Central memory CD8-positive, alpha-beta T cell (primary cell): ENCODE measurements around the gene KCNIP1.

Experiments used
- ATAC-seq: fragments of 150-1000 bp; cut with Tn5 transposase; replicated peaks from 2 replicates; pipeline ENCODE4 v1.10.0; 2022; ENCODE audit warnings: mild to moderate bottlenecking, moderate FRiP score, moderate number of reproducible peaks; ENCODE audit not compliant: poor library complexity, severe bottlenecking; ENCODE audit errors: extremely low read depth
- DNase-seq, 2 donors: peaks; one replicate each; pipeline ENCODE4 v3.0.0; 2021; ENCODE audit warnings: low spot score in 2 of 2
- H3K27ac Mint-ChIP-seq: one replicate; pipeline ENCODE4 v1.8.0; 2022; ENCODE audit warnings: low read depth, mild to moderate bottlenecking, moderate library complexity, mixed read lengths
- H3K27me3 Mint-ChIP-seq: one replicate; pipeline ENCODE4 v1.8.0; 2022; ENCODE audit warnings: mixed read lengths
- H3K36me3 Mint-ChIP-seq: one replicate; pipeline ENCODE4 v1.8.0; 2022; ENCODE audit warnings: mild to moderate bottlenecking, moderate library complexity, mixed read lengths; ENCODE audit not compliant: insufficient read depth
- H3K4me1 Mint-ChIP-seq: one replicate; pipeline ENCODE4 v1.8.0; 2022; ENCODE audit warnings: mixed read lengths
- H3K4me3 Mint-ChIP-seq: one replicate; pipeline ENCODE4 v1.8.0; 2022; ENCODE audit warnings: mild to moderate bottlenecking, moderate library complexity, mixed read lengths
- H3K9me3 Mint-ChIP-seq: one replicate; pipeline ENCODE4 v1.8.0; 2022; ENCODE audit warnings: mixed read lengths

Gene KCNIP1

DNA sequence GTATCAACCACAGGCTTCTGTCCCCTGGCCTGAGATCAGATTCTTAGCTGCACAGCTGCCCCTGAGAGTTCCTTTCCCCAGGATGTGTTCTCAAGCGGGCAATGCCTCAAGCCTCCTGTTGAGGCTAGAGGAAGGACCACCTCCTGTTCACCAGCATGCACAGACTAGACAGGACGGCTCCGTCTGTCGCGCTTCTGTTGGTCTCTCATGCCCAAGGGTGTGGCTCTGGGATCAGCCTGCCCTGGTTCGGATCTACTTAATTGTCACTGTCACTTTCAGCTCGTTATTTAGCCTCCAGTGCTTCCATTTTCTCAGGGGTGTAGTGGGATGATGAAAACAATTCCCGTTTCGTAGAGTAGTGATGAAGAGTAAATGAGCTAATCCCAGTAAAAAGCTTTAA, 103.1 kb downstream of the KCNIP1 start:
- no peaks in the 10 kb centered on the region for H3K36me3 Mint-ChIP-seq
- ATAC-seq (no peak), DNase-seq (no peak)
- H3K27ac Mint-ChIP-seq, result no peak overlapping the region
- H3K27me3 Mint-ChIP-seq, result peaks cover 19% of the 10 kb centered on the region
- H3K4me1 Mint-ChIP-seq, result no peaks in the 10 kb centered on the region
- no peaks in the 10 kb centered on the region for H3K9me3 Mint-ChIP-seq
- no peak overlapping the region for H3K4me3 Mint-ChIP-seq

DNA sequence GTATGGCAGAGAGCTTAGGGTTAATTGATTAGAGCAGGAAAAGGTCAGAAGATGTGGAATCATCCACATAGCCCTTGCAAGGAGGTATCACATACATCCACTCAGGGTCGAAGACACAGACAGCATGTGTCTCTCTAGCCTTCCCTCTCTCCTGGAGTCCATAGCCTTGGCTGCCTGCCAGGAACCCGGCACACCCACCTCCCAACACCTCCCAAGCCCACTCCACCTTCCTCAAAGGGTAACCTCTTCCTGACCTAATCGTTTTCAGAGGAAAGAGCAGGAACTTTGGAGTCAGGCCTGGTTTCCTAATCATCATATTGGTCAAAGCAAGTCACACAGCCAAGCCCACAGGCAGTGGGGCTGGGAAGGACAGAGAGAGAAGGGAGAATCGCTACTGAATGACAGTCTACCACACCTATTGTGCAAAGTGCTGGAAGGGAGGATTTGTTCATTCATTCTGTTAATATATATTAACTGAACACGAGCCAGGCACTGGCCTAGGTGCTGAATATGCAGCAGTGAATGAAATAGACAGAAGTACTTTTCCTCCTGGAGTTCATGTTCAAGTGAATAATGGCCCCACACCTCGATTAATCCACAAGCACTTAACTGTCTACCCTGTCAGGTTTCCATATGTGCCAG, 107.8 kb downstream of the KCNIP1 start:
- H3K9me3 Mint-ChIP-seq, result no peaks in the 10 kb centered on the region
- no peaks in the 10 kb centered on the region for H3K36me3 Mint-ChIP-seq
- peaks cover 24% of the 10 kb centered on the region for H3K27me3 Mint-ChIP-seq
- ATAC-seq (no peak), DNase-seq (no peak)
- H3K4me1 Mint-ChIP-seq, result no peaks in the 10 kb centered on the region
- H3K27ac Mint-ChIP-seq, result no peak overlapping the region
- no peak overlapping the region for H3K4me3 Mint-ChIP-seq

DNA sequence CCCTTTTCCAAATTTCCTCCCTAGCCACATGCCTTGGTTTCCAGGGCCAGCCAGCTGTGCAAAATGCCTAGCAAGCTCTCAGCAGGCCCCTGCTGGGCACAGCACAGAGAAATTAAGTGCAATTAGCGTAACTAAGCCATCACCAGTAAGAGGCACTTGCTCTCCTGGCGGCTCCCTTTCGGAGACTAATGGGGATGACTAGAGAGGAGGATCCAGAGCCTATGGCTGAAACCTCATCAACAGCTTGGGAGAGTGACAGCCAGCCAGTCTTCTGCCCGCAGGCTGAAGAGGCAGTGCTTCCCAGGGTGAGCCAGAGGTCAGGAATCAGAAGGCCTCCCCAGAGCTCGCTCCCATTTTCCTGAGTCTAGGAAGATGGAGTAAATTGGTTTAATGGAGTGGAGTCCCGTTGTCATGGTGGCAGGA, 108.4 kb downstream of the KCNIP1 start:
- Mint-ChIP-seq H3K27me3 (peaks cover 24% of the 10 kb centered on the region), H3K9me3 (no peaks in the 10 kb centered on the region), H3K4me1 (no peaks in the 10 kb centered on the region), H3K4me3 (no peak overlapping the region), H3K36me3 (no peaks in the 10 kb centered on the region), H3K27ac (no peak overlapping the region)
- no peak for DNase-seq
- ATAC-seq, result no peak

DNA sequence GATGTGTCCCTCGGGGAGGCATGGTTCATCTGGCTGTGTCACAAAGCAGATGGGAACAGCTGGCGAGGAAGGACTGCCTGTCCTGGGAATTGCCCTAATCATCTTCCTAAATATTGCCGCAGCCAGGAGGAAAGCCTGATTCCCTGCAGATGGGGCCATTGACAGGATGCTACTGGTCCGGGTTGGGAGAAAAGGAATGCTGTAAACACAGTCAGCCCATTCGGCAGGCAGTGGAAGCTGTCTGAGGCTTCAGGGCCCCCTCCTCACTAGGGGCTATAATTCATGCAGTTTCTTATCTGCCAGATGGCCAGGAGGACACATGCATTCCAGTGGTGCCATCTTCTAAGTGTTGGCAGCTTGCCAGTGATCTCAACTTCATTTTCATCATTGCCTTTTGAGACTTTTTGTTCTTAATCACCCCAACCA, 110.3 kb downstream of the KCNIP1 start:
- H3K36me3 Mint-ChIP-seq, result no peaks in the 10 kb centered on the region
- H3K27me3 Mint-ChIP-seq, result peaks cover 29% of the 10 kb centered on the region
- no peak overlapping the region for H3K4me3 Mint-ChIP-seq

DNA sequence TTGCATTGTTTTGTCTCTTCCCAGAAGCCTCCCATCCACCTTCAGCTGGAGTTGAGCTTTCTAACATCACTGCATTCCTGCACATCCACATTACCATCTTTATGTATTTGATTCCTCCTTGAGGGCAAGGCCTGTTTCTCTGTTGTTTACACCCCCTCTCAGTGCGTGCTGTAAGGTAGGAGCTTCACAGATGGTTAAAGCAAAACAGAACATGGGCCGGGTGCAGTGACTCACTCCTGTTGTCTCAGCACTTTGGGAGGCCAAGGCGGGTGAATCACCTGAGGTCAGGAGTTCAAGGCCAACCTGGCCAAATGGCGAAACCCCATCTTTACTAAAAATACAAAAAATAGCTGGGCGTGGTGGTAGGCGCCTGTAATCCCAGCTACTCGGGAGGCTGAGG, 110.9 kb downstream of the KCNIP1 start:
- H3K27ac Mint-ChIP-seq, result no peak overlapping the region
- H3K4me1 Mint-ChIP-seq, result no peaks in the 10 kb centered on the region
- no peaks in the 10 kb centered on the region for H3K36me3 Mint-ChIP-seq
- DNase-seq (no peak), ATAC-seq (no peak)
- no peaks in the 10 kb centered on the region for H3K9me3 Mint-ChIP-seq
- no peak overlapping the region for H3K4me3 Mint-ChIP-seq
- peaks cover 29% of the 10 kb centered on the region for H3K27me3 Mint-ChIP-seq

More for the DNA sequence above, 110.3 kb downstream of the KCNIP1 start:
- H3K27ac Mint-ChIP-seq, result no peak overlapping the region
- H3K4me1 Mint-ChIP-seq, result no peaks in the 10 kb centered on the region
- DNase-seq, result no peak
- no peak for ATAC-seq
- no peaks in the 10 kb centered on the region for H3K9me3 Mint-ChIP-seq

DNA sequence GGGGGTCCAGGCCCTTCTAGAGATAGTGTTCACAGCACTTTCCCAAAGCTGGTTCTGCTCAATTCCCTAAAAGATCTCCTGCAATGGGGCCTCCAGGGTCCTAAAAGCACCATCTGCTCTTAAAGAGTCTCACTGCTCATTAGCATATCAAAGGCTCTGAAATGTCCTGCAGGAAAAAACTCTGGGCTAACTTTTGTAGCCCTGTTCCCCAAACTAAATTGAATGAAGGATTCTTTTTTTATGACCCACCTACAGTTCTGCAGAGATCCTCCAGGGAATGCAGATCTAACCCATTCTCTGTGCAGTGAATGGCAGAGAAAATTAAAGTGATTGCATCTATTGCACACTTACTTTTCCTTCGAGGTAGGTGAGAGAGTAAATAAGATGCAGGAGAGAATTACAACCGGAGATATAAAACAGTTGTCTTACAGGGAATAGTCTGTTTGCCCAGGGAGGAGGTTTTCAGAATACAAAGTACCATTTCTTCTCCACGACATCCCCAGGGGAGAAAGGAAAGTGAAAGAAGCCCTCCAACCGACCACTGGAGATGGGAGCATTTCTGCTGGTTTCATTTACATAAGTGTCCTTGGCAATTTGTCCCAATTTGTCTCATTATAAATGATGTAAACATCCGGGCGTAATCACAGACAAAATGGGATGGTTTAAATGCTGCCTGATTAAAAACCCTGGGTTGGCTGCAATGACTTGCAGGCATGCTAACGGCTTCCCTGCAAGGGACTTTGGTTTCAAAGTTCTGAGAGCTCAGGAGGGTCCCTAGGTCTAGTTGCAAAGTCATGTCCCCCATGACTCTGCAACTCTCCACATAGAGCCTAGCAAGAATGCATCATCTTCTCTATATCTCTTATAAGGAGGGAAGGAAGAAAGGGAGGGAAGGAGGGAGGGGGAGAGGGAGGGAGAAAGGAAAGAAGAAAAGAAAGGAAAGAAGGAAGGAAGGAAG, 114.0 kb downstream of the KCNIP1 start:
- H3K4me1 Mint-ChIP-seq, result no peaks in the 10 kb centered on the region
- H3K36me3 Mint-ChIP-seq, result no peaks in the 10 kb centered on the region
- no peak for DNase-seq
- no peaks in the 10 kb centered on the region for H3K9me3 Mint-ChIP-seq
- ATAC-seq, result no peak
- H3K27ac Mint-ChIP-seq, result no peak overlapping the region
- H3K27me3 Mint-ChIP-seq, result peaks cover 27% of the 10 kb centered on the region
- no peak overlapping the region for H3K4me3 Mint-ChIP-seq

DNA sequence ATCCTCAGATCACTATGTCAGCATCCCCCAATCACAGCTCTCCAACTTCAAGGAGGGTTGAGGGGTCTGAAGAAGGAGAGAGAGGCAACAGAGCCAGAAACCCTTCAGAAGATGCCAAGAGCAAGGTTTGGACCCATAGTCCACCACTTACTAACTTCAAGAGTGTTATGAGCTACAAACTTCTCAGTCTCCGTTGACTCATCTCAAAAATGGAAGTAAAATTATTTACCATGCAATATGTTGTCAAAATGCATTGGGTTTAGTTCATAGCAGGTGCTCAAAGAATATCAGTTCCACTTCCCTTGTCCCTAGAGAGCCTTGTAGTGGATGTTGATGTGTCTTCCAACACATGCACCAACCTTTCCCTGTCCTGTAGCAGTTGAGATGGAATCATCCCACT, 116.0 kb downstream of the KCNIP1 start:
- Mint-ChIP-seq H3K27ac (no peak overlapping the region), H3K9me3 (no peaks in the 10 kb centered on the region), H3K36me3 (no peaks in the 10 kb centered on the region), H3K4me1 (no peaks in the 10 kb centered on the region), H3K4me3 (no peak overlapping the region), H3K27me3 (peaks cover 35% of the 10 kb centered on the region)
- DNase-seq (no peak), ATAC-seq (no peak)

DNA sequence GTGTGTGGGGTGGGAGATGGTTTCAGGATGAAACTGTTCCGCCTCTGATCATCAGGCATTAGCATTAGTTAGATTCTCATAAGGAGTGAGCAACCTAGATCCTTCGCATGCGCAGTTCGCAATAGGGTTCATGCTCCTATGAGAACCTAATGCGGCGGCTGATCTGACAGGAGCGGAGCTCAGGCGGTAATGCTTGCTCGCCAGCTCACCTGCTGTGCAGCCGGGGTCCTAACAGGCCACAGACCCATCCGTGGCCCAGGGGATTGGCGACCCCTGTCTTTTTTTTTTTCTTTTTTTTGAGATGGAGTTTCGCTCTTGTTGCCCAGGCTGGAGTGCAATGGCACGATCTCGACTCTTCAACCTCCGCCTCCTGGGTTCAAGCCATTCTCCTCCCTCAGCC, 119.1 kb downstream of the KCNIP1 start:
- ATAC-seq (no peak), DNase-seq (no peak)
- Mint-ChIP-seq H3K27ac (no peak overlapping the region), H3K4me1 (no peaks in the 10 kb centered on the region), H3K9me3 (no peaks in the 10 kb centered on the region), H3K36me3 (no peaks in the 10 kb centered on the region), H3K27me3 (peaks cover 16% of the 10 kb centered on the region), H3K4me3 (no peak overlapping the region)

DNA sequence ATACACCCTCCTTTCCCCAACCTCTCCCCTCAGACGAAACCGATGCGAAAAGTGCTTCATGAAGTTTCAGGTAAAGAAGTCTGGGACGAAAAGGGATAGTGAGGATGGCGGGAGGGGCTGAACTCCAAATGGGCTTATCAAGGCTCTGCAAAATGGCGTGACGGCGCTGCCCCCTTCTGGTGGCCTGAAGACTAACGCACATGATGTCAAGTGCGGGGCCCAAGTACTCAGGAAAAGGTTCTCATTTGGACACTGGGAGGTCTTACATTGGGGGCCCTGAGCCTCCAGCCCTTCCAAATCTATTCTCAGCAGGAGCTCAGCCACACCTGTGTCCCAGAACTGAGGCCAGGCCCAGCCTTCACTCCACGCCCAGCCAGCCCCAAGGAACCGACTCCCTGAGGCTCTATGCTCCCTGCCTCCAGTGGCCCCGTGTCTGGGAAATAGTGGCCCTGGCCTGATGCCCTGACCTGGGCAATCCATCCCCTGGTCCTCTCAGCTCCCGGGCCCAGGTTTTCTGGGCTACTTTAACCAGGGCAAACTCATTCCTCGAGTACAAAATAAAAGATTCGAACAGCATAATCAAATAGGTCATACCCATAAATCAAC, 119.9 kb downstream of the KCNIP1 start:
- no peak overlapping the region for H3K4me3 Mint-ChIP-seq
- ATAC-seq (no peak), DNase-seq (no peak)

DNA sequence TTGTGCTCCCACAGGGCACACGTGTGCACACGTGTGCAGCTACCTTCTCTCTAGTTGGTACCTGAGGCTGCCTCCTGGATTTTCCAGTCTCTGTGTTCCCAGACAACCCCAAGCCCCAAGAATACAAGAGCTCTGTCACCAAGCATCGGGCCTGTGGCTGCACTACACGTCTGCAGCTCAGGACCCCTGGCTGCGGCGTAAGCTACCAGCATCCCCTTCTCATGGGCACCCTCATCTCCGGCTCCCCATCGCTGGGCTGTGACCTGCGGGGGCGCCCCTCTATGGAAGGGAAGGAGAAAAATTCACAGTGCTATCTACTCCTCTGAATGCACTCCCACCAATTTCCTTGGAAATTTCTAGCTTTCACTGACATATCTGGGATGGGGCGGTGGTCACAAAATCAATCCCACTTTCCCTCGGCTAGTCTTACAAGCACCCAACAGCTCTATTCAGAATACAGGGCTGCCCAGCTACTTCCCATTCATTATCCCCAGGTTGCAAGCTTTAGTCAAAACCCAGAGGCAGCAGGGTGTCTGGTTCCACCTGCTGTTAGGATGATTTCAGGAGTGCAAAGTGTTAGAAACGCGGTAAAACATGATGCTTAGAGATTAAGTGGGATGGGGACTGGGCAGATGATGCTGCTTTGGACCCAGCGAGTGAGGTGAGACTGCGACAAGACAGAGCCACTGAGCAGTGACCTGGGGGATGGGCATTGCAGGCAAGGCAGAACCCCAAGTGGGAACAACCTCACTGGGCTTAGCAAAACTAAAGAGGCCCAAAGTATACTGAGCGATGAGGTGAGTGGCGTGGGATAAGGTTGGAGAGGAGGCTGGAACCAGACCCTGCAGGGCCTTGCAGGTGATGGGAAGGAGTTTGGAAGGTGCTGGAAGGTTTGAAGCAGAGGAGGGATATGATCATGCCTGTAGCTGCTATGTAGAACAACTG, 121.7 kb downstream of the KCNIP1 start:
- no peaks in the 10 kb centered on the region for H3K9me3 Mint-ChIP-seq
- no peaks in the 10 kb centered on the region for H3K4me1 Mint-ChIP-seq
- H3K27ac Mint-ChIP-seq, result no peak overlapping the region
- ATAC-seq (no peak), DNase-seq (no peak)
- no peak overlapping the region for H3K4me3 Mint-ChIP-seq
- peaks cover 29% of the 10 kb centered on the region for H3K27me3 Mint-ChIP-seq
- H3K36me3 Mint-ChIP-seq, result no peaks in the 10 kb centered on the region

More for the DNA sequence above, 119.9 kb downstream of the KCNIP1 start:
- Mint-ChIP-seq H3K9me3 (no peaks in the 10 kb centered on the region), H3K27me3 (peaks cover 15% of the 10 kb centered on the region), H3K36me3 (no peaks in the 10 kb centered on the region), H3K27ac (no peak overlapping the region), H3K4me1 (no peaks in the 10 kb centered on the region)

DNA sequence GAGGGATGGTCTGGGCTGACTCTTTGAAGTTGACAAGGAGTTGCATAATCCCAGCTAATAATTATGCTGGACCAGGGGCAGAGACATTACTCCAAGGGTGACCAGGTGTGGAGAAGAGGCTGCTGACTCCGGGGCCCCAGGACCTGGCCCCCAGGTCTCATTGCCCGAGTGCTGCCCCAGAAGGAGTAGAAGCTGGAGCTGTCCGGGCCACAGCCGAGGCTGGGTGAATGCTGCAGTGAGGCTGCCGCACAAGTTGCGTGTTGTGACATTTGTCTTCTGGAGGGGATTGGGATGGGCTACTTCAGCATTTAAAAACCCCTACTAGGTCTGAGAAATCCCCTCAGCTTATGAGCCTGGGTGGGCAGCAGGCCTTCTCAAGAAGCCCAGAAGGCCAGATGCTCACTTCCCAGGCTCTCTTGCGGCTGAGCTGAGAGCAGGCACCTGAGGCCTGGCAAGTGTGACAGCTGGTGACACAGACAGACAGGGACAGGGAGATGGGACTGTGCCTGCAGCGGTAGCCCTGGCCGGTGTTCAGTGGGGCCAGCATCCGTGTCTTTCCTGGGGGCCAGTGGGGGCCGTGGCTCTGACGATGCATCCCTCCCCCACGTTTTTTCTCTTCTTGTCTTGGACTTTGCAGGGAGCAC, 122.8 kb downstream of the KCNIP1 start:
- H3K27me3 Mint-ChIP-seq, result peaks cover 30% of the 10 kb centered on the region
- no peaks in the 10 kb centered on the region for H3K4me1 Mint-ChIP-seq
- H3K36me3 Mint-ChIP-seq, result no peaks in the 10 kb centered on the region
- H3K4me3 Mint-ChIP-seq, result no peak overlapping the region
- ATAC-seq (no peak), DNase-seq (no peak)
- H3K27ac Mint-ChIP-seq, result no peak overlapping the region
- no peaks in the 10 kb centered on the region for H3K9me3 Mint-ChIP-seq

DNA sequence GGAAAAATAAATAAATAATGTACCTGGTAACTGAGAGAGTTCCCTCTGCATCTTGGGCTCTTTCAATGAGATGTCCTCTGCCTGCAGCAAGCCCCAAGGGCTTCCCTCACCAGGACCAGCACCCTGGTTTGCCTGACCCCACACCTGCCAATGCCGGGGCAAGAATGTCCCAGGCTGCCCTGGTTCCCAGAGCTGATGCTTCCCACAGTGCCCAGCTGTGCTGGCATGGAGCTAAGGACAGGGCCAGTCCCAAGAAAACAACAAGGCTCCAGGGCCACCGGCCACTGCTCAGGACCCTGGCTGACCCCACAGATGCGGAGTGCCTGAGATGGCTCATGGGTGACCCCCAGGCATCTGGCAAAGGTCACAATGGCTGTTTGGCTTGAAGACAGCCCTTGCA, 123.5 kb downstream of the KCNIP1 start:
- ATAC-seq (no peak), DNase-seq (no peak)
- Mint-ChIP-seq H3K4me3 (no peak overlapping the region), H3K27me3 (peaks cover 30% of the 10 kb centered on the region), H3K36me3 (no peaks in the 10 kb centered on the region), H3K9me3 (no peaks in the 10 kb centered on the region), H3K27ac (no peak overlapping the region), H3K4me1 (no peaks in the 10 kb centered on the region)
